Stomach (tissue), 9 donors: ENCODE results near the gene SSH3. TPM values are rescaled to one million over a fixed set of nuclear protein-coding genes. Genes with fewer than 3 reads are reported as not detected.
A peak's percentile ranks its signal among the peaks of the same experiment; 100 is the strongest.

Experiments used
- DNase-seq, 2 donors: peaks; one replicate each; pipeline versions ENCODE4 v3.0.0 to v3.0.0-alpha.2; 2013 to 2019
- H3K27ac ChIP-seq, 5 donors: fragments of 200-600 bp in 4 of 5; sonication (generic) in 4 of 5; one replicate each; pipeline ENCODE4 v1.5.1; 2013 to 2019; ENCODE audit warnings: mild to moderate bottlenecking in 1 of 5, moderate library complexity in 1 of 5
- H3K27me3 ChIP-seq, 3 donors: fragments of 200-600 bp; sonication (generic); one replicate each; pipeline ENCODE4 v1.5.1; 2017 to 2019; ENCODE audit warnings: mixed run types in 1 of 3
- H3K36me3 ChIP-seq, 4 donors: fragments of 200-600 bp; sonication (generic); 1 replicate in 3 of 4; 2 replicates in 1 of 4; pipeline ENCODE4 v1.5.1; 2016 to 2019
- H3K4me1 ChIP-seq, 4 donors: fragments of 200-600 bp; sonication (generic); one replicate each; pipeline ENCODE4 v1.5.1; 2016 to 2019
- H3K4me3 ChIP-seq, 4 donors: fragments of 200-600 bp; sonication (generic) in 3 of 4; one replicate each; pipeline ENCODE4 v1.5.1; 2016 to 2019; ENCODE audit warnings: mild to moderate bottlenecking in 1 of 4
- H3K9me3 ChIP-seq, 4 donors: fragments of 200-600 bp; sonication (generic); one replicate each; pipeline ENCODE4 v1.5.1; 2016 to 2019
- CTCF ChIP-seq, 7 experiments: fragments of 450-650 bp in 4 of 7; fragments of 200-600 bp in 3 of 7; sonication (generic) in 3 of 7; IDR thresholded peaks; one replicate each; pipeline ENCODE4 v1.5.1; 2016 to 2019; ENCODE audit warnings: antibody characterized with exemption in 7 of 7, control low read depth in 2 of 7, mild to moderate bottlenecking in 1 of 7
- EP300 ChIP-seq: sonication (generic); formaldehyde crosslinking; IDR thresholded peaks from one replicate; pipeline ENCODE4 v1.6.1; 2017; ENCODE audit warnings: antibody characterized with exemption
- POLR2A ChIP-seq, 4 donors: fragments of 450-650 bp; IDR thresholded peaks; one replicate each; pipeline ENCODE4 v1.6.1; 2016; ENCODE audit warnings: antibody characterized with exemption in 4 of 4, control low read depth in 2 of 4, mild to moderate bottlenecking in 1 of 4, moderate library complexity in 1 of 4
- POLR2AphosphoS5 ChIP-seq, 3 donors: sonication (generic); formaldehyde crosslinking; IDR thresholded peaks; one replicate each; pipeline ENCODE4 v1.6.1; 2016; ENCODE audit warnings: antibody characterized with exemption in 3 of 3
- WGBS, 5 donors: extraction: QIAGEN DNeasy Blood & Tissue Kit in 3 of 5; methylation state at CpG; one replicate each; pipeline versions ENCODE4 v1.1.5 to v1.1.7; 2013 to 2018; 5-methylcytosine and 5-hydroxymethylcytosine counted together
- intact Hi-C: fragments of 100-400 bp; cut with DNase I; formaldehyde crosslinking; loops from one replicate; pipeline ENCODE4 v1.15.1; 2023; ENCODE audit warnings: low total_unique reads
- polyA plus RNA-seq, 3 donors: library from polyadenylated mRNA; stranded (reverse); fragments of 200-250 nt; gene quantifications; one replicate each; pipeline ENCODE4 v1.2.3, GENCODE V29; 2013
- total RNA-seq, 5 donors: library from RNA; depleted of rRNA; stranded (reverse); fragments of >200 nt; gene quantifications; one replicate each; pipeline versions ENCODE4 v1.1.0 to v1.2.3, GENCODE V29; 2014 to 2016
- donor health status: healthy with polysubstance abuse.
- donor health status: Bipolar disorder and iron deficiency.
- donor health status: healthy.

Gene SSH3
- total and polyA plus RNA-seq, 8 donors, result 18.8 to 217 (median 34.9) TPM

- intact Hi-C loops, result loop anchor here (5.0 kb wide), 1 partner anchor 52 kb away; no protein-coding TSS in a partner anchor
- TF ChIP-seq CTCF (IDR thresholded peaks at IDR 0.05), result no peak
- TF ChIP-seq EP300, result no peak
- TF ChIP-seq POLR2A (IDR thresholded peaks at IDR 0.05), result no peak
- TF ChIP-seq POLR2AphosphoS5 (IDR thresholded peaks at IDR 0.05), result no peak
Observed at GRCh38 chr11:67314218-67314617, 10.9 kb downstream of the SSH3 start.

DNA sequence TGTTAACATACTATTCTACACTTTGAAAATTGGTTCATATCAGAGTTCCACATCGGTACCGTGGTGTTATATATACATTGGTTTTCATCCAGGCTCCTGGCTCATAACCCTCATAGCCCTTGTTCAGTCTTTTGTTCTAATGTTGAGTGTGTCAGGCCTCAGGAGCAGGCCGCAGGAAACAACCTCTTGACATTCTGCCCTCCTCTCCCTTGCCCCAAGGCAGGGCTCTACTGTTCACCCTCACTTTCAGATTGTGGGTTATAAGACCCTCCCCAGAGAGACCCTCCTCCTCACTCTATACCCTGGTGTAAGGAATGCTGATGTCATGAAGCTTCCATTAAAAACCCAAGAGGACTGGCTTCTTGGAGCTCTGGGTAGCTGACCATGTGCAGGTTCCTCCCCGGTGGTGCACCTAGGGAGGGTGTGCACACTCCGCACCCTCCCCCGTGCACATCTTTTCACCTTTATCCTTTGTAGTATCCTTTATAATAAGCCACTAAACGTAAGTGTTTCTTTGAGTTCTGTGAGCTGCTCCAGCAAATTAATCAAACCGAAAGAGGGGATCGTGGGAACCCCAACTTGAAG is 12.1 kb downstream of the SSH3 start:
- DNase-seq, result no peak
- H3K36me3 ChIP-seq, result peaks cover 6 to 19% (median 16%) of the 10 kb centered on the region in 4 donors
- H3K27ac ChIP-seq, result no peak overlapping the region
- H3K4me3 ChIP-seq, result no peak overlapping the region
- H3K27me3 ChIP-seq, result no peaks in the 10 kb centered on the region
- TF ChIP-seq POLR2AphosphoS5 (IDR thresholded peaks at IDR 0.05), result no peak
- no peak for TF ChIP-seq CTCF (IDR thresholded peaks at IDR 0.05)
- intact Hi-C loops, result no loop called here
- peaks cover 26 to 53% (median 45%) of the 10 kb centered on the region in 4 donors for H3K4me1 ChIP-seq
- WGBS, 5 donors, result 71 to 78% (median 73%) methylated on average over 9 of the region's 9 CpGs
- H3K9me3 ChIP-seq, result no peaks in the 10 kb centered on the region

More at GRCh38 chr11:67314218-67314617, 10.9 kb downstream of the SSH3 start:
- Histone ChIP-seq H3K36me3 (peaks cover 16 to 31% (median 28%) of the 10 kb centered on the region in 4 donors), H3K9me3 (no peaks in the 10 kb centered on the region), H3K4me1 (peaks cover 26 to 46% (median 38%) of the 10 kb centered on the region in 4 donors), H3K27ac (no peak overlapping the region), H3K27me3 (no peaks in the 10 kb centered on the region), H3K4me3 (no peak overlapping the region)
- 83 to 90% (median 87%) methylated on average over 2 of the region's 2 CpGs for WGBS, 5 donors
- DNase-seq, result peak in 1 of 2 donors; percentile 16

DNA sequence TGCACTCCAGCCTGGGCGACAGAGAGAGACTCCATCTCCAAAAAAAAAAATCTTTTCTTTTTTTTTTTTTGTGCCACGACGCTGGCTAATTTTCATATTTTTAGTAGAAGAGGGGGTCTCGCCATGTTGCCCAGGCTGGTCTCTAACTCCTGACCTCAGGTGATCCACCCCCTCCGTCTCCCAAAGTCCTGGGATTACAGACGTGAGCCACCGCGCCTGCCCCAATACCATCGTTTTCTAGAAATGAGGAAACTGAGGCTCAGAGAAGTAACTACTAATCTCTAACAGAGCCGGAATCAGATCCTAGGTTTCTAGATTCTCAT is 13.5 kb downstream of the SSH3 start:
- TF ChIP-seq EP300, result no peak
- H3K27ac ChIP-seq, result peak overlapping the region; percentile 90 to 99 (median 92)
- DNase-seq, result no peak
- H3K4me3 ChIP-seq, result peak overlapping the region; percentile 83 to 97 (median 91)
- intact Hi-C loops, result no loop called here
- H3K27me3 ChIP-seq, result no peaks in the 10 kb centered on the region
- H3K4me1 ChIP-seq, result peaks cover 24 to 60% (median 48%) of the 10 kb centered on the region in 4 donors
- H3K36me3 ChIP-seq, result peaks cover 0 to 10% (median 3%) of the 10 kb centered on the region in 4 donors
- WGBS, 5 donors, result 0 to 1% (median 0%) methylated on average over 5 to 10 of the region's 10 CpGs
- H3K9me3 ChIP-seq, result no peaks in the 10 kb centered on the region

GRCh38 chr11:67317205-67317887 is 14.0 kb downstream of the SSH3 start:
- peak overlapping the region; percentile 90 to 99 (median 92) for H3K27ac ChIP-seq
- DNase-seq, result peak; percentile 98 to 99
- TF ChIP-seq POLR2A (IDR thresholded peaks at IDR 0.05), result peak in 1 of 4 donors; percentile 31
- TF ChIP-seq POLR2AphosphoS5 (IDR thresholded peaks at IDR 0.05), result peak; percentile 58 to 74 (median 68)
- TF ChIP-seq CTCF (IDR thresholded peaks at IDR 0.05), result peak in 6 of 7 experiments; percentile 73 to 100 (median 94)
- no peak for TF ChIP-seq EP300
- no peaks in the 10 kb centered on the region for H3K27me3 ChIP-seq
- intact Hi-C loops, result no loop called here
- 0% methylated on average over 41 to 55 of the region's 55 CpGs for WGBS, 5 donors
- H3K9me3 ChIP-seq, result no peaks in the 10 kb centered on the region
- peak overlapping the region; percentile 83 to 97 (median 91) for H3K4me3 ChIP-seq
- H3K36me3 ChIP-seq, result peaks cover 0 to 10% (median 0%) of the 10 kb centered on the region in 4 donors
- peaks cover 19 to 55% (median 44%) of the 10 kb centered on the region in 4 donors for H3K4me1 ChIP-seq
